Loucy (cell line): ENCODE data around the gene CD226.

ENCODE experiments used
- EZH2phosphoT487 ChIP-seq: fragments of 200-600 bp; IDR thresholded peaks from 2 replicates; pipeline ENCODE4 v1.6.1; 2018; ENCODE audit warnings: antibody characterized with exemption, mild to moderate bottlenecking, moderate library complexity, borderline replicate concordance
- TF ChIP-seq, protein P1 (sequence below): fragments of 200-600 bp; sonication (generic); conservative IDR thresholded peaks from 2 replicates; pipeline ENCODE4 v1.5.1; 2014; ENCODE audit warnings: mild to moderate bottlenecking, antibody characterized with exemption, low read length

DNA sequence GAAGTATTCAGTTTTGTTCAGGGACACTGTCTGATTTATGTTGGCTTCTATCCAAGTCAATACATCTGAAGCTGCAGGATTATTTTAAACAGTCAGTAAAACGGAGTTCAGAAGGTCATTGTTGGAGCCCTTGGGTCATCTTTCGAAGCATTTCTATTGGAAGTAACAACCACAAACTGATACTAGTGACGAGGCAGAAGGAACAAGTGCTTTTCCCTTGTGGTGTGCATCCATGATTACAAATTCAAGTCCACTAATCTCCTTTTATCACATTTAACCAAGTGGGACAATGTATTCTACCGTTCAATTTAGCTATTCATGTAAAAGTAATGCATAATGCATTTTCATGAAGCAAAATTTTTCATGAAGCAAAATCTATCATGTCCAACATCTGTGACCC is 76.9 kb downstream of the CD226 start:
- TF ChIP-seq, protein P1, sequence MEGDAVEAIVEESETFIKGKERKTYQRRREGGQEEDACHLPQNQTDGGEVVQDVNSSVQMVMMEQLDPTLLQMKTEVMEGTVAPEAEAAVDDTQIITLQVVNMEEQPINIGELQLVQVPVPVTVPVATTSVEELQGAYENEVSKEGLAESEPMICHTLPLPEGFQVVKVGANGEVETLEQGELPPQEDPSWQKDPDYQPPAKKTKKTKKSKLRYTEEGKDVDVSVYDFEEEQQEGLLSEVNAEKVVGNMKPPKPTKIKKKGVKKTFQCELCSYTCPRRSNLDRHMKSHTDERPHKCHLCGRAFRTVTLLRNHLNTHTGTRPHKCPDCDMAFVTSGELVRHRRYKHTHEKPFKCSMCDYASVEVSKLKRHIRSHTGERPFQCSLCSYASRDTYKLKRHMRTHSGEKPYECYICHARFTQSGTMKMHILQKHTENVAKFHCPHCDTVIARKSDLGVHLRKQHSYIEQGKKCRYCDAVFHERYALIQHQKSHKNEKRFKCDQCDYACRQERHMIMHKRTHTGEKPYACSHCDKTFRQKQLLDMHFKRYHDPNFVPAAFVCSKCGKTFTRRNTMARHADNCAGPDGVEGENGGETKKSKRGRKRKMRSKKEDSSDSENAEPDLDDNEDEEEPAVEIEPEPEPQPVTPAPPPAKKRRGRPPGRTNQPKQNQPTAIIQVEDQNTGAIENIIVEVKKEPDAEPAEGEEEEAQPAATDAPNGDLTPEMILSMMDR = no peak
- TF ChIP-seq EZH2phosphoT487 = no peak
